AG04449 (cell line): Measurements from ENCODE around the gene FGFR2.

ENCODE experiments used
- CTCF ChIA-PET: fragments of 350-600 bp; formaldehyde crosslinking; extraction: SDS; loops from one replicate; lab custom pipeline; 2021; ENCODE audit warnings: antibody characterized with exemption; lab: Yijun Ruan, JAX
- POLR2A ChIA-PET: fragments of 400-600, 350-600 bp; formaldehyde crosslinking; extraction: SDS; loops from one replicate; lab custom pipeline; 2020; ENCODE audit warnings: antibody characterized with exemption, inconsistent platforms; lab: Yijun Ruan, JAX
- DNase-seq: peaks from one replicate; pipeline ENCODE4 v3.0.0-alpha.2; 2010; ENCODE audit warnings: low read depth, low spot score
- H3K4me3 ChIP-seq: 2 replicates; pipeline ENCODE4 v1.5.1; 2011; ENCODE audit warnings: low read depth, mild to moderate bottlenecking, control low read depth, low read length
- CTCF ChIP-seq: IDR thresholded peaks from one replicate; pipeline ENCODE4 v1.5.1; 2011; ENCODE audit warnings: mild to moderate bottlenecking, moderate library complexity, low read length, control low read depth, inconsistent platforms; ENCODE audit not compliant: insufficient read depth; ENCODE audit errors: missing control alignments

FGFR2 gene

DNA sequence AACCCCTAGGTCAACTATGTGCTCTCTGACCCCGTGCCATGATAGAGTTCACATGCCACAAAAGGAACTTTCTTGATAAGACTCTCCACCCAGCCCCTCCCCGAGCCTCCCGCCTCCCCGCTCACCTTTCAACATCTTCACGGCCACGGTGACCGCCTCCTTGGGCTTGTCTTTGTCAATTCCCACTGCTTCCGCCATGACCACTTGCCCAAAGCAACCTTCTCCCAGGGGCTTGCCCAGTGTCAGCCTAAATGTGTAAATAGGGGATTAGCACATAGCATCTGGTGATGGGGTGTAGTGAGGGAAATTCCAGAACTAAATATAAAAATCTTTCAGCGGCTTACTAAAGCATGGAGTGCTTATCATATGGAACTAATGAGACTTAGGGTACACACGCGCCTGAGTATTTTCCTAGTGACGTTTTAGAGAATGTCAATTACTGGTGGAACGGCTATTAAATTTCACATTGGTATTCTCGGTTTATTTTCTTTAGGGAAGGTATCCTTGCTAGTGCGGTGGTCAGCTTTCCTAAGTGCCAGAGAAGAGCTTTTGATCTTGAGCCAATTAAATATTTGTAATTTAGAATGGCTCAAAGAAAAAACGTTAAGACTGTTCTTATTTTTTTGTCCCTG, 97.4 kb downstream of the FGFR2 start:
- CTCF ChIA-PET, result no interaction called here
- H3K4me3 ChIP-seq, result no peak overlapping the region
- POLR2A ChIA-PET, result no interaction called here
- DNase-seq, result no peak
- no peak for TF ChIP-seq CTCF

DNA sequence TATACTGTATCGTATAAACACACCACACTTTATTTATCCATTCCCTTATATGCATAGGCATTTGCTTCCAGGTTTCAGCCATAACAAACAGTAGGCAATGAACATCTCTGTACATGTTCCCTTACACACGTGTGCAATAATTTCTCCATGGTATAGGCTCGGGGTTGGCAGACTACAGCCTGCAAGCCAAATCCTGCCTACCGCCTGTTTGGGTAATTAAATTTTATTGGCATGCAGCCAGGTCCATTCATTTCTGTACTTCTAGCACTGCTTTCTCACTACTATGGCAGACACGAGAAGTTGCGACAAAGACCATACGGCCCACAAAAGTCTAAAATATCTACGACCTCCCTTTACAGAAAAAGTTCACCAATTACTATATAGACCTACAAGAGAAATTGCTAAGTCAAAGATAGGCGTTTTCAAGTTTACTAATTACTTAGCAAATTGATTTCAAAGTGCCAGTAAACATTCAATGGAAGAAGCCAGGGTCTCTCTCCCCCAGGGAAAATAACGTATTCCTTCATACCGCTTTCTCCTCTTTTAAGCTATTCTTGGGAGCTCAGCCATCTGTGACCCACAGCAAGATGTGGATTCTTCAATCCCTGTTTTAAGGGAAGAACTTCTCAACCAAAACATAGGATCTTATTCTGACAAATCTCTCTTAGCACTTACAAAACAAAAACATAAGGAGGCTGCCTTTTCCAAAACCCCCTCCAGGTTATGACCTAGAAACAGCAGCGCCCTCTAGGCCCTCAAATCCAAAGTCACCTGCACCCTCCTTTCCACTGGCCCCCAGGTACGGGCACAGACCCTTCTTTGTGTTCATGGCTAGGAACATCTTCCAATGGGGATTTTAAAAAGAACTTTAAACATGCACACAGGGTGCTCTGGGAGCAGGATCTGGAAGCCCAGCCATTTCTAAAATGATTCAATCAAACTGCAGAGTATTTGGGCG, 100.5 kb downstream of the FGFR2 start:
- H3K4me3 ChIP-seq, result no peak overlapping the region
- TF ChIP-seq CTCF, result no peak
- CTCF ChIA-PET, result no interaction called here
- no peak for DNase-seq
- POLR2A ChIA-PET, result no interaction called here

DNA sequence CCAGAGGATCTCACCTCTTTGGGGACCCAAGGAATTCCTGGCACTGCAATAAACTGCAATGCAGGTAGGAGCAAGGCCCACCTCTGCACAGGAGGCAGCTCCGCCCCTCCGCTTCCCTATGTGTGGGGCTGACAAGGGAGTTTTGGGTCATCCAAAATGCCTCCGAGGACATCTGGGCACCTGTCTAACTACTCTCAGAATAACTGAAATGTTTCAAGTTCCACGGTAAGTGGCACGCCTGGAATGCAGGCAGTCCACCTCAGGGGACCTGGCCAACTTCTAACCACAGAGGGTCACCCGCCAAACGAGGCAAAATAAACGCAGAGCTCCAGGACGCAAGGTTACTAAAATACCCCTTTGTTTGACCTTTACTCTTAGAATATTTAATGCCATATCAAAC, 102.5 kb downstream of the FGFR2 start:
- DNase-seq, result no peak
- ChIA-PET CTCF (no interaction called here), POLR2A (no interaction called here)
- TF ChIP-seq CTCF, result no peak
- H3K4me3 ChIP-seq, result no peak overlapping the region

GRCh38 chr10:121494296-121494695, 103.9 kb downstream of the FGFR2 start:
- TF ChIP-seq CTCF, result no peak
- DNase-seq, result no peak
- H3K4me3 ChIP-seq, result no peak overlapping the region
- CTCF ChIA-PET, result no interaction called here
- POLR2A ChIA-PET, result no interaction called here

- no peak overlapping the region for H3K4me3 ChIP-seq
- no peak for TF ChIP-seq CTCF
- CTCF ChIA-PET, result no interaction called here
- POLR2A ChIA-PET, result no interaction called here
- no peak for DNase-seq
Measured at GRCh38 chr10:121493521-121493920, 104.7 kb downstream of the FGFR2 start.

- no peak for DNase-seq
- TF ChIP-seq CTCF, result no peak
- ChIA-PET POLR2A (interaction anchor here (0.6 kb wide), 1 partner anchor 53 kb away, joined by 3 read pairs; no protein-coding TSS in a partner anchor), CTCF (no interaction called here)
- no peak overlapping the region for H3K4me3 ChIP-seq
Measured at GRCh38 chr10:121490871-121491519, 107.2 kb downstream of the FGFR2 start.
